Measurements from ENCODE around the gene SPCS3. TPM values are rescaled to one million over a fixed set of nuclear protein-coding genes. Genes with fewer than 3 reads are reported as not detected.

The SPCS3 gene
- total RNA-seq, result 106 and 110 TPM in 2 replicates

GRCh38 chr4:176319704-176320339 is at the start of gene SPCS3:
Gene SPCS3 (plus strand): TSS chr4:176319966. CDS start chr4:176320077, 111 bp downstream.
- intact Hi-C loops (cut with micrococcal nuclease), result loop anchor here (1.0 to 5.0 kb wide), 7 partner anchors 8 to 1123 kb away; partner anchors contain the start of genes AGA, SPATA4 and WDR17
- peaks cover 47% of the 10 kb centered on the region for H3K4me1 Mint-ChIP-seq
- peak within 1 kb of the TSS; percentile 91 for H3K4me3 Mint-ChIP-seq
- peaks cover 20% of the 10 kb centered on the region for H3K36me3 Mint-ChIP-seq (ENCODE audit: low read depth)
- DNase-seq (peak; percentile 96), ATAC-seq (ENCODE audit: low read depth) (peak; percentile 92)
- TF ChIP-seq CTCF (IDR thresholded peaks at IDR 0.05), result no peak
- ChIA-PET POLR2A (interaction anchor here (1.0 to 1.7 kb wide), 2 partner anchors 124 kb away, joined by 4 to 12 read pairs; partner anchors contain the start of gene SPATA4), CTCF (no interaction called here)
- no peaks in the 10 kb centered on the region for H3K27me3 Mint-ChIP-seq
- H3K27ac Mint-ChIP-seq, result peak within 1 kb of the TSS; percentile 96
- H3K9me3 Mint-ChIP-seq, result no peaks in the 10 kb centered on the region

DNA sequence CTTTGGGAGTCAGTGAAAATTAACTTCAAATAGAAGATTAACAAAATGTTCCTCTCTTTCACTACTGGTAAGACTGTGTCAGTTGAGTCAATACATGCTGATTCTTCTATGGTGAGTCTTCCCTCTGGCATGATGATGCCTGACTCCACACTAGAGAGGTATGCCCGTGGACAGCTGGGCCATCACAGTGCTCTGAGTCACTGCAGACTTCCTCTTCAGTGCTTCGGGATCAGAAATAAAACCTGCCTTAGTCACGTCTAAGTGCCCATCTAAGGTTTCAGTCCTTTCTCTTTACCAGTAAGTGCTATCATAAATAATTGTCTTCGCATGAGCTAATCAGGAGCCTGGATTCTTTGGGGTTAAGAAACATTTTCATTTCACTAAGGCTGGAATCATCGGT is 49.1 kb upstream of the SPCS3 start:
- DNase-seq (no peak), ATAC-seq (ENCODE audit: low read depth) (no peak)
- no peak for TF ChIP-seq CTCF (IDR thresholded peaks at IDR 0.05)
- H3K27me3 Mint-ChIP-seq, result peaks cover 2% of the 10 kb centered on the region
- no peaks in the 10 kb centered on the region for H3K36me3 Mint-ChIP-seq (ENCODE audit: low read depth)
- ChIA-PET POLR2A (no interaction called here), CTCF (no interaction called here)
- intact Hi-C loops (cut with micrococcal nuclease), result no loop called here
- no peak overlapping the region for H3K27ac Mint-ChIP-seq
- H3K4me1 Mint-ChIP-seq, result no peaks in the 10 kb centered on the region
- no peaks in the 10 kb centered on the region for H3K9me3 Mint-ChIP-seq
- H3K4me3 Mint-ChIP-seq, result no peak overlapping the region

DNA sequence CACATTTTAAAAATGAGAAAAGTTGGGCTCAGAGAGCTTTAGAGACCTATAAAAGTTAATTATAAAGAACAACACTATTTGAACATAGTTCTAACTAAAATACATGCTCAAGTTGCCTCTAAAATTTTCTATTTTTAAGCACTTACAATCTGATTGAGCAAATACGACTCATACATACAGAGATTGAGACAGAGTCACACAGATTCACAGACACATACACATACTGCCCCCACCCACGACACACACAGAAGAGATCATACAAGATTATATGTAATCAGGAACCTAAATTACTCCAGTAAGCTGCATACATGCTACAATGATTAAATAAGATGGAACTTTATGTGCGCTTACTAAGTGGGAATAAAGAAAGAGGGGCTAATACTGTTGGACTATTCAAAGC is 48.0 kb upstream of the SPCS3 start:
- DNase-seq (no peak), ATAC-seq (ENCODE audit: low read depth) (no peak)
- H3K9me3 Mint-ChIP-seq, result no peaks in the 10 kb centered on the region
- no peaks in the 10 kb centered on the region for H3K4me1 Mint-ChIP-seq
- no peak for TF ChIP-seq CTCF (IDR thresholded peaks at IDR 0.05)
- H3K27me3 Mint-ChIP-seq, result peaks cover 4% of the 10 kb centered on the region
- no peak overlapping the region for H3K4me3 Mint-ChIP-seq
- no peaks in the 10 kb centered on the region for H3K36me3 Mint-ChIP-seq (ENCODE audit: low read depth)
- no peak overlapping the region for H3K27ac Mint-ChIP-seq
- CTCF ChIA-PET, result no interaction called here
- POLR2A ChIA-PET, result no interaction called here
- intact Hi-C loops (cut with micrococcal nuclease), result no loop called here

- Mint-ChIP-seq H3K27me3 (peaks cover 11% of the 10 kb centered on the region), H3K9me3 (no peaks in the 10 kb centered on the region), H3K36me3 (ENCODE audit: low read depth) (no peaks in the 10 kb centered on the region), H3K27ac (no peak overlapping the region), H3K4me1 (no peaks in the 10 kb centered on the region), H3K4me3 (no peak overlapping the region)
- ATAC-seq (ENCODE audit: low read depth), result no peak
- ChIA-PET CTCF (no interaction called here), POLR2A (no interaction called here)
- no peak for DNase-seq
- TF ChIP-seq CTCF (IDR thresholded peaks at IDR 0.05), result no peak
- intact Hi-C loops (cut with micrococcal nuclease), result no loop called here
Measured at GRCh38 chr4:176272799-176273198, 47.0 kb upstream of the SPCS3 start.

GRCh38 chr4:176273736-176274135 is 46.0 kb upstream of the SPCS3 start:
- no peaks in the 10 kb centered on the region for H3K36me3 Mint-ChIP-seq (ENCODE audit: low read depth)
- no peak for TF ChIP-seq CTCF (IDR thresholded peaks at IDR 0.05)
- peaks cover 11% of the 10 kb centered on the region for H3K27me3 Mint-ChIP-seq
- intact Hi-C loops (cut with micrococcal nuclease), result no loop called here
- no peaks in the 10 kb centered on the region for H3K9me3 Mint-ChIP-seq
- no peaks in the 10 kb centered on the region for H3K4me1 Mint-ChIP-seq
- no peak for DNase-seq
- CTCF ChIA-PET, result no interaction called here
- no peak for ATAC-seq (ENCODE audit: low read depth)
- H3K27ac Mint-ChIP-seq, result no peak overlapping the region
- no peak overlapping the region for H3K4me3 Mint-ChIP-seq
- POLR2A ChIA-PET, result no interaction called here
